IMR-90 (cell line): ENCODE data around the gene NXPE3. TPM values are rescaled to one million over a fixed set of nuclear protein-coding genes. Genes with fewer than 3 reads are reported as not detected.
A peak's percentile ranks its signal among the peaks of the same experiment; 100 is the strongest.

Source experiments
- ATAC-seq: fragments of 200-7000 bp; cut with Tn5 transposase; 2 replicates; pipeline ENCODE4 v1.9.1; 2020; ENCODE audit warnings: low read depth, mild to moderate bottlenecking, moderate library complexity
- BruUV-seq: library from RNA; stranded (reverse); fragments of 400-500 nt; replicated peaks from 2 replicates; lab custom pipeline; 2021; lab: Mats Ljungman, UMichigan
- CTCF ChIA-PET: fragments of 300-600 bp; formaldehyde crosslinking; extraction: SDS; loops from one replicate; lab custom pipeline; 2021; ENCODE audit warnings: antibody characterized with exemption; lab: Yijun Ruan, JAX
- POLR2A ChIA-PET: fragments of 300-600 bp; sonication (Branson Sonifier 250); formaldehyde crosslinking; loops from one replicate; lab custom pipeline; 2022; ENCODE audit warnings: antibody characterized with exemption; ENCODE audit not compliant: unreplicated experiment; lab: Charles Lee
- DNase-seq: peaks from one replicate; pipeline ENCODE4 v3.0.0; 2013
- H2AFZ ChIP-seq: replicated peaks from 2 replicates; pipeline ENCODE3; 2013; ENCODE audit warnings: low read length, mild to moderate bottlenecking; ENCODE audit not compliant: poor library complexity
- H2AK5ac ChIP-seq: 2 replicates; pipeline ENCODE4 v1.6.1; 2013; ENCODE audit warnings: low read depth, low read length, inconsistent platforms
- H2AK9ac ChIP-seq: replicated peaks from 2 replicates; pipeline ENCODE3; 2013; ENCODE audit warnings: mild to moderate bottlenecking, low read depth, low read length, moderate library complexity; ENCODE audit not compliant: poor library complexity
- H2BK120ac ChIP-seq: 2 replicates; pipeline ENCODE4 v1.6.1; 2013; ENCODE audit warnings: low read depth, low read length, inconsistent platforms
- H2BK15ac ChIP-seq: 3 replicates; pipeline ENCODE4 v1.6.1; 2013; ENCODE audit warnings: low read depth, low read length, inconsistent platforms
- H2BK20ac ChIP-seq: 2 replicates; pipeline ENCODE4 v1.6.1; 2013; ENCODE audit warnings: low read depth, mild to moderate bottlenecking, inconsistent platforms, low read length, moderate library complexity
- H2BK5ac ChIP-seq: 2 replicates; pipeline ENCODE4 v1.6.1; 2013; ENCODE audit warnings: mild to moderate bottlenecking, low read depth, low read length, inconsistent platforms; ENCODE audit not compliant: poor library complexity, severe bottlenecking
- H3K14ac ChIP-seq: replicated peaks from 2 replicates; pipeline ENCODE4 v1.6.1; 2013; ENCODE audit warnings: low read depth, low read length, inconsistent platforms
- H3K18ac ChIP-seq: 2 replicates; pipeline ENCODE4 v1.6.1; 2013; ENCODE audit warnings: low read depth, low read length, control low read depth
- H3K23ac ChIP-seq: 2 replicates; pipeline ENCODE4 v1.6.1; 2013; ENCODE audit warnings: low read depth, low read length, inconsistent platforms
- H3K27ac ChIP-seq: 2 replicates; pipeline ENCODE4 v1.5.1; 2013; ENCODE audit warnings: mild to moderate bottlenecking, control low read depth, low read length; ENCODE audit not compliant: insufficient read depth
- H3K27me3 ChIP-seq: 2 replicates; pipeline ENCODE4 v1.6.1; 2013; ENCODE audit warnings: low read length; ENCODE audit not compliant: control insufficient read depth, insufficient read depth
- H3K36me3 ChIP-seq: 2 replicates; pipeline ENCODE4 v1.6.1; 2013; ENCODE audit warnings: low read length, mixed read lengths; ENCODE audit not compliant: control insufficient read depth, insufficient read depth
- H3K4ac ChIP-seq: 2 replicates; pipeline ENCODE4 v1.6.1; 2013; ENCODE audit warnings: low read depth, low read length, inconsistent platforms
- H3K4me1 ChIP-seq: 2 replicates; pipeline ENCODE4 v1.6.1; 2013; ENCODE audit warnings: low read length, mixed read lengths; ENCODE audit not compliant: control insufficient read depth, insufficient read depth
- H3K4me2 ChIP-seq: 2 replicates; pipeline ENCODE4 v1.6.1; 2013; ENCODE audit warnings: low read depth, mild to moderate bottlenecking, control low read depth, low read length, moderate library complexity
- H3K4me3 ChIP-seq: 2 replicates; pipeline ENCODE4 v1.5.1; 2013; ENCODE audit warnings: low read depth, mild to moderate bottlenecking, control low read depth, low read length, moderate library complexity; ENCODE audit not compliant: insufficient read depth
- H3K56ac ChIP-seq: 2 replicates; pipeline ENCODE4 v1.6.1; 2013; ENCODE audit warnings: low read length, inconsistent platforms; ENCODE audit not compliant: insufficient read depth; ENCODE audit errors: extremely low read depth
- H3K79me1 ChIP-seq, 2 experiments: 2 replicates each; pipeline ENCODE4 v1.6.1; 2013; ENCODE audit warnings: low read length in 2 of 2, inconsistent platforms in 1 of 2, low read depth in 1 of 2
- H3K9ac ChIP-seq: 2 replicates; pipeline ENCODE4 v1.6.1; 2013; ENCODE audit warnings: low read depth, low read length, control low read depth
- H3K9me1 ChIP-seq: 2 replicates; pipeline ENCODE4 v1.6.1; 2013; ENCODE audit warnings: low read length, inconsistent platforms; ENCODE audit not compliant: insufficient read depth
- H3K9me3 ChIP-seq: 2 replicates; pipeline ENCODE4 v1.6.1; 2013; ENCODE audit warnings: low read length; ENCODE audit not compliant: control insufficient read depth, insufficient read depth
- H4K20me1 ChIP-seq: 2 replicates; pipeline ENCODE4 v1.6.1; 2013; ENCODE audit warnings: low read length, inconsistent platforms; ENCODE audit not compliant: insufficient read depth
- H4K5ac ChIP-seq: 2 replicates; pipeline ENCODE4 v1.6.1; 2013; ENCODE audit warnings: mild to moderate bottlenecking, low read depth, low read length, control low read depth
- H4K8ac ChIP-seq, 2 experiments: 2 replicates each; pipeline ENCODE4 v1.6.1; 2013; ENCODE audit warnings: low read depth in 2 of 2, low read length in 2 of 2, control low read depth in 1 of 2, inconsistent platforms in 1 of 2
- H4K91ac ChIP-seq: 2 replicates; pipeline ENCODE4 v1.6.1; 2013; ENCODE audit warnings: low read depth, low read length, inconsistent platforms; ENCODE audit not compliant: insufficient read depth
- CEBPB ChIP-seq: IDR thresholded peaks from 2 replicates; pipeline ENCODE4 v1.6.1; 2012; ENCODE audit warnings: low read depth, low read length, improper control_type of control experiment
- CHD1 ChIP-seq: IDR thresholded peaks from 2 replicates; pipeline ENCODE4 v1.6.1; 2012; ENCODE audit warnings: low read depth, low read length, improper control_type of control experiment
- ELK1 ChIP-seq: fragments of 150-350 bp; IDR thresholded peaks from 2 replicates; pipeline ENCODE4 v1.6.1; 2016; ENCODE audit warnings: low read depth, mild to moderate bottlenecking, low read length, moderate library complexity, borderline replicate concordance
- FOS ChIP-seq: fragments of 150-350 bp; IDR thresholded peaks from 2 replicates; pipeline ENCODE4 v1.6.1; 2016; ENCODE audit warnings: low read depth, low read length
- MAFK ChIP-seq: IDR thresholded peaks from 2 replicates; pipeline ENCODE4 v1.6.1; 2012; ENCODE audit warnings: low read depth, low read length, improper control_type of control experiment
- MAZ ChIP-seq: IDR thresholded peaks from 2 replicates; pipeline ENCODE4 v1.6.1; 2012; ENCODE audit warnings: low read depth, mild to moderate bottlenecking, low read length, improper control_type of control experiment, moderate library complexity, borderline replicate concordance
- MXI1 ChIP-seq: IDR thresholded peaks from 2 replicates; pipeline ENCODE4 v1.6.1; 2012; ENCODE audit warnings: low read depth, mild to moderate bottlenecking, low read length, moderate library complexity, borderline replicate concordance
- NFE2L2 ChIP-seq: fragments of 150-350 bp; IDR thresholded peaks from 2 replicates; pipeline ENCODE4 v1.6.1; 2016; ENCODE audit warnings: low read depth, mild to moderate bottlenecking, low read length
- POLR2A ChIP-seq: IDR thresholded peaks from 2 replicates; pipeline ENCODE4 v1.6.1; 2012; ENCODE audit warnings: mild to moderate bottlenecking, low read depth, low read length
- RAD21 ChIP-seq: IDR thresholded peaks from 2 replicates; pipeline ENCODE4 v1.6.1; 2012; ENCODE audit warnings: low read length, improper control_type of control experiment
- RCOR1 ChIP-seq: IDR thresholded peaks from 2 replicates; pipeline ENCODE4 v1.6.1; 2012; ENCODE audit warnings: mild to moderate bottlenecking, low read length, improper control_type of control experiment; ENCODE audit not compliant: insufficient replicate concordance
- RFX5 ChIP-seq: IDR thresholded peaks from 2 replicates; pipeline ENCODE4 v1.8.0; 2012; ENCODE audit warnings: low read depth, mild to moderate bottlenecking, low read length, moderate library complexity
- SMC3 ChIP-seq: fragments of 150-350 bp; IDR thresholded peaks from 2 replicates; pipeline ENCODE4 v1.6.1; 2016; ENCODE audit warnings: low read depth, mild to moderate bottlenecking, antibody characterized with exemption, low read length, moderate library complexity
- USF2 ChIP-seq: fragments of 150-350 bp; IDR thresholded peaks from 2 replicates; pipeline ENCODE4 v1.6.1; 2017; ENCODE audit warnings: mild to moderate bottlenecking, antibody characterized with exemption, low read length, low read depth
- WGBS, 2 experiments: methylation state at CpG; one replicate each; pipeline versions ENCODE4 v1.1.5 to v1.1.7; 2013; ENCODE audit warnings: missing lambda C conversion rate in 2 of 2; ENCODE audit not compliant: insufficient read length in 1 of 2; ENCODE audit errors: extremely low coverage in 2 of 2; 5-methylcytosine and 5-hydroxymethylcytosine counted together
- dilution Hi-C: fragments of 300-500 bp; cut with HindIII; formaldehyde crosslinking; loops from one replicate; pipeline ENCODE4 v1.14.3; 2018; ENCODE audit warnings: low sequenced_read_pairs; ENCODE audit not compliant: unreplicated experiment
- in situ Hi-C: fragments of 300-500 bp; cut with MboI; formaldehyde crosslinking; loops from 3 replicates; pipeline ENCODE4 v1.14.3; 2019; ENCODE audit warnings: low sequenced_read_pairs, inconsistent platforms, mixed read lengths
- intact Hi-C: fragments of 100-400 bp; cut with micrococcal nuclease; formaldehyde crosslinking; loops from 2 replicates; pipeline ENCODE4 v1.10.0; 2022
- polyA plus RNA-seq, 3 experiments: library from polyadenylated mRNA; depleted of rRNA; stranded (reverse); fragments of >200 nt; gene quantifications; 2 replicates each; pipeline ENCODE4 v1.2.3, GENCODE V29; 2012; ENCODE audit warnings: low replicate concordance in 1 of 3
- total RNA-seq: library from RNA; depleted of rRNA; stranded (reverse); fragments of >200 nt; gene quantifications from 2 replicates; pipeline ENCODE4 v1.2.3, GENCODE V29; 2012

The NXPE3 gene
- total and polyA plus RNA-seq, 2 of the 4 experiments (the other 2 are of a cell fraction): 20.0 to 23.8 TPM

GRCh38 chr3:101873619-101874018 is 94.6 kb downstream of the NXPE3 start:
- Histone ChIP-seq H4K8ac (0 out of 4 replicates have a peak overlapping the region, but pooled peaks of 1 of the 2 experiments have one; percentile 20), H3K4me2 (peak overlapping the region; percentile 55), H2BK5ac (peak overlapping the region; percentile 53), H3K4ac (peak overlapping the region; percentile 29; the same call in 1 of the 2 replicates), H3K18ac (0 out of 2 replicates have a peak overlapping the region, but pooled peaks have one; percentile 88), H3K9me3 (no peaks in the 10 kb centered on the region), H3K9ac (no peak overlapping the region), H2AFZ (no peak overlapping the region), H3K56ac (no peak overlapping the region), H3K9me1 (0 out of 2 replicates have a peak, but pooled peaks cover 6% of the 10 kb centered on the region), H3K27ac (peak overlapping the region; percentile 50; the same call in 1 of the 2 replicates), H3K36me3 (no peaks in the 10 kb centered on the region), H2BK20ac (peak overlapping the region; percentile 11; the same call in 1 of the 2 replicates), H4K20me1 (no peaks in the 10 kb centered on the region), H2AK9ac (no peak overlapping the region), H3K14ac (peak overlapping the region; percentile 38; the same call in 1 of the 2 replicates), H2AK5ac (no peak overlapping the region), H4K5ac (no peak overlapping the region), H3K4me1 (peaks cover 8% of the 10 kb centered on the region), H2BK15ac (0 out of 3 replicates have a peak overlapping the region, but pooled peaks have one; percentile 86), H3K79me1 (no peaks in the 10 kb centered on the region), H3K27me3 (no peaks in the 10 kb centered on the region), H3K4me3 (no peak overlapping the region), H3K23ac (no peak overlapping the region; the same call in 1 of the 2 replicates), H4K91ac (no peak overlapping the region), H2BK120ac (peak overlapping the region; percentile 1; the same call in 1 of the 2 replicates)
- CTCF ChIA-PET: no interaction called here
- POLR2A ChIA-PET: no interaction called here
- peak; percentile 88 for DNase-seq
- peak; percentile 96 for ATAC-seq
- BruUV-seq: no TSS peak
- intact Hi-C loops (no loop called here), in situ Hi-C loops (no loop called here), dilution Hi-C loops (no loop called here)
- WGBS, 2 experiments: no CpG with 5 or more reads among the region's 2 CpGs
- no peak for TF ChIP-seq RCOR1
- TF ChIP-seq CHD1: no peak
- no peak for TF ChIP-seq USF2
- no peak for TF ChIP-seq MAZ
- no peak for TF ChIP-seq NFE2L2
- TF ChIP-seq SMC3: no peak
- TF ChIP-seq RFX5: no peak
- TF ChIP-seq MXI1: no peak
- TF ChIP-seq FOS: peak; percentile 82
- TF ChIP-seq RAD21: no peak
- no peak for TF ChIP-seq POLR2A
- TF ChIP-seq ELK1: no peak
- 0 out of 2 replicates have a peak, but pooled peaks have one; percentile 2 for TF ChIP-seq MAFK
- TF ChIP-seq CEBPB: peak; percentile 83
